Tibial nerve (tissue), 3 donors: ENCODE results near the gene MED12.

Experiments used
- CTCF ChIP-seq, 5 experiments: fragments of 200-600 bp in 3 of 5; fragments of 450-650 bp in 2 of 5; sonication (generic) in 3 of 5; IDR thresholded peaks; one replicate each; pipeline ENCODE4 v1.5.1; 2016 to 2019; ENCODE audit warnings: antibody characterized with exemption in 5 of 5, mild to moderate bottlenecking in 3 of 5, moderate library complexity in 2 of 5
- POLR2A ChIP-seq, 2 donors: fragments of 450-650 bp; IDR thresholded peaks; one replicate each; pipeline ENCODE4 v1.6.1; 2017; ENCODE audit warnings: antibody characterized with exemption in 2 of 2, mild to moderate bottlenecking in 2 of 2, moderate library complexity in 2 of 2

GRCh38 chrX:71154196-71154595, 35.8 kb downstream of the MED12 start:
- TF ChIP-seq CTCF (IDR thresholded peaks at IDR 0.05) (no peak), POLR2A (IDR thresholded peaks at IDR 0.05) (no peak)
